Natural killer cell treated with Interleukin-12 subunit alpha and Interleukin-12 subunit beta and Interleukin-15 and Interleukin-18, amount 100 ng/mL, for 72 hours (primary cell): Measurements from ENCODE around the gene CALCR. TPM values are rescaled to one million over a fixed set of nuclear protein-coding genes. Genes with fewer than 3 reads are reported as not detected.
"Not testable (repeated sequence)": the region's sequence is repeated elsewhere in the genome, so short reads cannot be mapped to it uniquely, and the experiment has no call there.

Experiments used
- ATAC-seq, 2 donors: fragments of 150-1000 bp; cut with Tn5 transposase in 1 of 2; sonication (Bioruptor Pico), chemical (Tn5 transposase) in 1 of 2; 2 replicates each; pipeline ENCODE4 v1.10.0; 2021
- DNase-seq: peaks from one replicate; pipeline ENCODE4 v3.0.0; 2022; ENCODE audit warnings: low spot score
- H3K27ac Mint-ChIP-seq, 2 donors: 1 replicate in 1 of 2; 2 replicates in 1 of 2; pipeline ENCODE4 v1.8.0; 2022; ENCODE audit warnings: mixed read lengths in 2 of 2, mild to moderate bottlenecking in 1 of 2, moderate library complexity in 1 of 2
- H3K27me3 Mint-ChIP-seq, 2 donors: 1 replicate in 1 of 2; 2 replicates in 1 of 2; pipeline ENCODE4 v1.8.0; 2022; ENCODE audit warnings: mixed read lengths in 2 of 2
- H3K36me3 Mint-ChIP-seq: one replicate; pipeline ENCODE4 v1.8.0; 2022; ENCODE audit warnings: mixed read lengths
- H3K4me1 Mint-ChIP-seq, 2 donors: 1 replicate in 1 of 2; 2 replicates in 1 of 2; pipeline ENCODE4 v1.8.0; 2022; ENCODE audit warnings: low read depth in 2 of 2, mixed read lengths in 2 of 2, mild to moderate bottlenecking in 1 of 2
- H3K4me3 Mint-ChIP-seq: one replicate; pipeline ENCODE4 v1.8.0; 2022; ENCODE audit warnings: mixed read lengths
- H3K9me3 Mint-ChIP-seq: 2 replicates; pipeline ENCODE4 v1.8.0; 2022; ENCODE audit warnings: mixed read lengths
- total RNA-seq, 2 donors: library from RNA; stranded (reverse); gene quantifications; one replicate each; pipeline ENCODE4 v1.2.3, GENCODE V29; 2022

CALCR gene
- not detected for total RNA-seq

- DNase-seq: no peak
- Mint-ChIP-seq H3K9me3 (no peaks in the 10 kb centered on the region), H3K36me3 (no peaks in the 10 kb centered on the region), H3K27me3 (peaks cover 11 to 32% of the 10 kb centered on the region in 2 donors), H3K27ac (no peak within 1 kb of the TSS), H3K4me3 (no peak within 1 kb of the TSS), H3K4me1 (no peaks in the 10 kb centered on the region)
- ATAC-seq: peak in 1 of 2 donors; percentile 9
These were observed at the start of gene CALCR for GRCh38 chr7:93574646-93575554. TSS of gene CALCR (minus strand) at chr7:93574724. CDS start at chr7:93486981, 87,743 bp downstream.

- H3K4me1 Mint-ChIP-seq: no peaks in the 10 kb centered on the region
- H3K9me3 Mint-ChIP-seq: peaks cover 4% of the 10 kb centered on the region
- H3K4me3 Mint-ChIP-seq: no peak overlapping the region
- ATAC-seq (no peak), DNase-seq (no peak)
- H3K27me3 Mint-ChIP-seq: no peaks in the 10 kb centered on the region
- no peak overlapping the region for H3K27ac Mint-ChIP-seq
- no peaks in the 10 kb centered on the region for H3K36me3 Mint-ChIP-seq
These were observed 49.3 kb upstream of the CALCR start for GRCh38 chr7:93623816-93624215.

GRCh38 chr7:93622036-93623033 is 47.8 kb upstream of the CALCR start:
- Mint-ChIP-seq H3K27ac (no peak overlapping the region), H3K27me3 (no peaks in the 10 kb centered on the region), H3K36me3 (no peaks in the 10 kb centered on the region), H3K9me3 (peaks cover 4% of the 10 kb centered on the region), H3K4me3 (no peak overlapping the region), H3K4me1 (no peaks in the 10 kb centered on the region)
- no peak for ATAC-seq
- no peak for DNase-seq

GRCh38 chr7:93620864-93621263 is 46.3 kb upstream of the CALCR start:
- H3K4me3 Mint-ChIP-seq: no peak overlapping the region
- H3K27me3 Mint-ChIP-seq: no peaks in the 10 kb centered on the region
- H3K36me3 Mint-ChIP-seq: no peaks in the 10 kb centered on the region
- H3K4me1 Mint-ChIP-seq: no peaks in the 10 kb centered on the region
- DNase-seq: no peak
- H3K27ac Mint-ChIP-seq: no peak overlapping the region
- peaks cover 4% of the 10 kb centered on the region for H3K9me3 Mint-ChIP-seq
- no peak for ATAC-seq

GRCh38 chr7:93620057-93620456 is 45.5 kb upstream of the CALCR start:
- Mint-ChIP-seq H3K4me1 (no peaks in the 10 kb centered on the region), H3K4me3 (no peak overlapping the region), H3K27ac (no peak overlapping the region), H3K9me3 (peaks cover 2% of the 10 kb centered on the region), H3K27me3 (no peaks in the 10 kb centered on the region), H3K36me3 (no peaks in the 10 kb centered on the region)
- ATAC-seq (no peak), DNase-seq (no peak)

- H3K27me3 Mint-ChIP-seq: peaks cover 0 to 8% of the 10 kb centered on the region in 2 donors
- DNase-seq (no peak), ATAC-seq (no peak)
- H3K4me1 Mint-ChIP-seq: no peaks in the 10 kb centered on the region
- H3K27ac Mint-ChIP-seq: no peak overlapping the region
- H3K4me3 Mint-ChIP-seq: no peak overlapping the region
- no peaks in the 10 kb centered on the region for H3K36me3 Mint-ChIP-seq
- peaks cover 14% of the 10 kb centered on the region for H3K9me3 Mint-ChIP-seq
These were observed 26.8 kb upstream of the CALCR start for GRCh38 chr7:93601363-93601762.

GRCh38 chr7:93594250-93594649 is 19.7 kb upstream of the CALCR start:
- ATAC-seq (no peak), DNase-seq (no peak)
- Mint-ChIP-seq H3K27ac (no peak overlapping the region), H3K4me1 (no peaks in the 10 kb centered on the region), H3K9me3 (peaks cover 9% of the 10 kb centered on the region), H3K4me3 (no peak overlapping the region), H3K36me3 (no peaks in the 10 kb centered on the region), H3K27me3 (peaks cover 0 to 9% of the 10 kb centered on the region in 2 donors)

GRCh38 chr7:93592588-93593266 is 18.2 kb upstream of the CALCR start:
- peaks cover 9% of the 10 kb centered on the region for H3K9me3 Mint-ChIP-seq
- no peak for ATAC-seq
- H3K27ac Mint-ChIP-seq: no peak overlapping the region
- DNase-seq: no peak
- peaks cover 0 to 9% of the 10 kb centered on the region in 2 donors for H3K27me3 Mint-ChIP-seq
- no peaks in the 10 kb centered on the region for H3K36me3 Mint-ChIP-seq
- H3K4me3 Mint-ChIP-seq: no peak overlapping the region
- H3K4me1 Mint-ChIP-seq: no peaks in the 10 kb centered on the region

GRCh38 chr7:93591224-93592050 is 16.9 kb upstream of the CALCR start:
- not testable (repeated sequence) for H3K27me3 Mint-ChIP-seq, ATAC-seq

GRCh38 chr7:93586479-93586865 is 11.9 kb upstream of the CALCR start:
- H3K4me3 Mint-ChIP-seq, H3K27me3 Mint-ChIP-seq, H3K27ac Mint-ChIP-seq, H3K36me3 Mint-ChIP-seq, DNase-seq, ATAC-seq, H3K9me3 Mint-ChIP-seq, H3K4me1 Mint-ChIP-seq: not testable (repeated sequence)

More at GRCh38 chr7:93591224-93592050, 16.9 kb upstream of the CALCR start:
- H3K9me3 Mint-ChIP-seq, H3K4me3 Mint-ChIP-seq, H3K4me1 Mint-ChIP-seq, H3K36me3 Mint-ChIP-seq, DNase-seq, H3K27ac Mint-ChIP-seq: not testable (repeated sequence)

GRCh38 chr7:93585694-93586478 is 11.4 kb upstream of the CALCR start:
- not testable (repeated sequence) for DNase-seq, H3K36me3 Mint-ChIP-seq, ATAC-seq, H3K4me3 Mint-ChIP-seq, H3K27me3 Mint-ChIP-seq, H3K4me1 Mint-ChIP-seq, H3K27ac Mint-ChIP-seq, H3K9me3 Mint-ChIP-seq

- no peak for ATAC-seq
- Mint-ChIP-seq H3K4me3 (no peak overlapping the region), H3K4me1 (no peaks in the 10 kb centered on the region), H3K27ac (no peak overlapping the region), H3K27me3 (peaks cover 10 to 19% of the 10 kb centered on the region in 2 donors), H3K36me3 (no peaks in the 10 kb centered on the region), H3K9me3 (peaks cover 5% of the 10 kb centered on the region)
- no peak for DNase-seq
These were observed 4.9 kb upstream of the CALCR start for GRCh38 chr7:93579431-93579830.
